Activated T-helper 1 cell treated with anti-CD3 and anti-CD28 coated beads, Interleukin-12 subunit alpha, Interleukin-12 subunit beta, Interleukin-2, Interleukin-4 antibody, amounts not matched to agents 30 ng/mL and 10 ng/mL and 1 ng/mL, durations not matched to agents 14 hours and 24 hours and 36 hours (primary cell): Measurements from ENCODE around the gene RHOH. TPM values are rescaled to one million over a fixed set of nuclear protein-coding genes. Genes with fewer than 3 reads are reported as not detected.

Experiments used
- DNase-seq: peaks from one replicate; pipeline ENCODE4 v3.0.0; 2021; ENCODE audit warnings: low spot score
- H3K27ac Mint-ChIP-seq: one replicate; pipeline ENCODE4 v1.8.0; 2021; ENCODE audit warnings: mild to moderate bottlenecking, mixed read lengths
- H3K27me3 Mint-ChIP-seq: one replicate; pipeline ENCODE4 v1.8.0; 2022; ENCODE audit warnings: mild to moderate bottlenecking, moderate library complexity, mixed read lengths; ENCODE audit not compliant: insufficient read depth
- H3K36me3 Mint-ChIP-seq: one replicate; pipeline ENCODE4 v1.8.0; 2021; ENCODE audit warnings: low read depth, mixed read lengths
- H3K4me1 Mint-ChIP-seq: one replicate; pipeline ENCODE4 v1.8.0; 2021; ENCODE audit warnings: low read depth, mixed read lengths
- H3K4me3 Mint-ChIP-seq: one replicate; pipeline ENCODE4 v1.8.0; 2021; ENCODE audit warnings: mild to moderate bottlenecking, moderate library complexity, mixed read lengths
- H3K9me3 Mint-ChIP-seq: one replicate; pipeline ENCODE4 v1.8.0; 2021; ENCODE audit warnings: mixed read lengths
- intact Hi-C: fragments of 100-400 bp; cut with micrococcal nuclease; formaldehyde crosslinking; loops from one replicate; pipeline ENCODE4 v1.15.1; 2024
- total RNA-seq: library from RNA; stranded (reverse); gene quantifications from 2 replicates; pipeline ENCODE4 v1.2.3, GENCODE V29; 2022

Gene RHOH
- total RNA-seq, 1 donor from 2014 or later, result 105 TPM

GRCh38 chr4:40232610-40233009, 35.8 kb downstream of the RHOH start:
- peak overlapping the region; percentile 11 for H3K4me3 Mint-ChIP-seq
- peaks cover 4% of the 10 kb centered on the region for H3K9me3 Mint-ChIP-seq
- H3K36me3 Mint-ChIP-seq, result peaks cover 46% of the 10 kb centered on the region
- intact Hi-C loops, result no loop called here
- no peak for DNase-seq
- peak overlapping the region; percentile 47 for H3K27ac Mint-ChIP-seq
- H3K27me3 Mint-ChIP-seq, result no peaks in the 10 kb centered on the region
- peaks cover 83% of the 10 kb centered on the region for H3K4me1 Mint-ChIP-seq

GRCh38 chr4:40233227-40233626, 36.4 kb downstream of the RHOH start:
- Mint-ChIP-seq H3K36me3 (peaks cover 51% of the 10 kb centered on the region), H3K27ac (no peak overlapping the region), H3K4me3 (no peak overlapping the region), H3K9me3 (peaks cover 4% of the 10 kb centered on the region), H3K27me3 (no peaks in the 10 kb centered on the region), H3K4me1 (peaks cover 83% of the 10 kb centered on the region)
- intact Hi-C loops, result no loop called here
- no peak for DNase-seq

DNA sequence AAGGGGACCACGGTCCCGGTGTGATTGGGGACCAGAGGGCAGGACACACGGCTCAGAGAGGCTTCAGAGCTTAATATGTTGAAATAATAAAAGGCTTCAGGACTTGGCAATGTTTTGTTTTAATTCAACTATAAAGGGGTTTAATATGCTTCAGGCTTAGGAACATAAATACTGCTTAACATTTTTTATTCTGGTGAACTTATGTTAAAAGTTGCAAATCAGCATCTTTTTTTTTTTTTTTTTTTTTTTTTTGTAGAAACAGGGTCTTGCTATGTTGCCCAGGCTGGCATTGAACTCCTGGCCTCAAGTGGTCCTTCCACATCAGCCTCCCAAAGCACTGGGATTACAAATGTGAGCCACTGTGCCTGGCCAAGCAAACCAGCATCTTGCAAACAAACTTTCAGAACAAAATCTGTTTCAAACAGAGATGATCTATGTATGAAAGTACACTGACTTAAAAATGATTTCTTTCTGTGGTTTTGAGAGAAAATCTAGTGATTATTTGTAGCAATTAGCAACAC, 37.7 kb downstream of the RHOH start:
- Mint-ChIP-seq H3K27ac (peak overlapping the region; percentile 83), H3K4me1 (peaks cover 83% of the 10 kb centered on the region), H3K9me3 (peaks cover 4% of the 10 kb centered on the region), H3K36me3 (peaks cover 56% of the 10 kb centered on the region), H3K27me3 (no peaks in the 10 kb centered on the region), H3K4me3 (peak overlapping the region; percentile 26)
- intact Hi-C loops, result no loop called here
- no peak for DNase-seq

- Mint-ChIP-seq H3K4me1 (peaks cover 83% of the 10 kb centered on the region), H3K27me3 (no peaks in the 10 kb centered on the region), H3K9me3 (no peaks in the 10 kb centered on the region), H3K4me3 (peak overlapping the region; percentile 83), H3K27ac (peak overlapping the region; percentile 92), H3K36me3 (peaks cover 64% of the 10 kb centered on the region)
- DNase-seq, result no peak
- intact Hi-C loops, result loop anchor here (2.0 kb wide), 1 partner anchor 17 kb away; no protein-coding TSS in a partner anchor
Observed at GRCh38 chr4:40238008-40238699, 41.3 kb downstream of the RHOH start.

DNA sequence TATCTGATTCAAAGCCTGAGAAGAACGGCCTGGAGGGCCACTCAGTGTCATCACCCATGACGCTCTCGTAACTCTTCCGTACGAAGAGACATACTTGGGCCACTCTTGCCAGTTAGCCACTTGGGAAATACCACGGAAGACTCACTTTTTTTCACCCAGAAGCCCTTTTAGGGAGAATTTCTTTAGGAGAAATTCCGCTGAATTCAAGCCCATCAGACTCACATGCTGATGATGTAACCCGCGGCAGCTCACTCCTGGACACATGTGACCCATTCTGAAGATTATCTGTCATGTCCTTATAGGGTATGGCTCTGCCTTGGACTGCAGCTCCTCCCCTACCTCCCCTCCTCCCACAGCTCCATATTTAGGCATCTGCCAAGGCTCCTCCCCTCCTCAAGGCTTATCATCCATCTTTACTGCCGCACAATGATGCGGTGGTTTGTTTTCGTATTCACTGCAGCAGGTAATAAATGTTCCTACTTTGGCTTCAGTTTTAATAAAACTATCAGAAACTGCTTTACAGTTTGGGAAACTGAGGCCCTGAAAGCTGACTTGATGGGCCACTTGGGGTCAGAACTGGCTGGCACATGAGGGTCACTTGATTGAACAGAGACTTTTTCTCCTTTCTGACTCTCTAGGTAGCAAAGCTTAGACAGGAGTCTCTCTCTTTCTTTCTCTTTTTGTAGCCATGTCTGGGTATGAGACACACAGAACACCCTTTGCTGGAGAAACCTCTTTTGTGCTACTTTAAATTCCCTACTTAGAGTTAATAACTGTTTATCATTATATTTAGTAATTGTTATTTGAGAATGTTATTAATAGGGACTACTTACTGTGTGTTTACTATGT, 42.1 kb downstream of the RHOH start:
- Mint-ChIP-seq H3K36me3 (peaks cover 70% of the 10 kb centered on the region), H3K4me3 (peak overlapping the region; percentile 83), H3K4me1 (peaks cover 90% of the 10 kb centered on the region), H3K27me3 (no peaks in the 10 kb centered on the region), H3K27ac (peak overlapping the region; percentile 92), H3K9me3 (no peaks in the 10 kb centered on the region)
- DNase-seq, result peak; percentile 72
- intact Hi-C loops, result loop anchor here (2.0 kb wide), 1 partner anchor 16 kb away; no protein-coding TSS in a partner anchor

GRCh38 chr4:40240040-40240653, 43.3 kb downstream of the RHOH start:
- Mint-ChIP-seq H3K4me1 (peaks cover 89% of the 10 kb centered on the region), H3K27me3 (no peaks in the 10 kb centered on the region), H3K4me3 (peak overlapping the region; percentile 74), H3K36me3 (peaks cover 67% of the 10 kb centered on the region), H3K9me3 (no peaks in the 10 kb centered on the region), H3K27ac (peak overlapping the region; percentile 92)
- intact Hi-C loops, result no loop called here
- DNase-seq, result no peak

GRCh38 chr4:40241026-40241425, 44.2 kb downstream of the RHOH start:
- H3K36me3 Mint-ChIP-seq, result peaks cover 72% of the 10 kb centered on the region
- H3K9me3 Mint-ChIP-seq, result no peaks in the 10 kb centered on the region
- intact Hi-C loops, result no loop called here
- H3K4me1 Mint-ChIP-seq, result peaks cover 93% of the 10 kb centered on the region
- H3K27ac Mint-ChIP-seq, result peak overlapping the region; percentile 95
- DNase-seq, result no peak
- H3K4me3 Mint-ChIP-seq, result peak overlapping the region; percentile 82
- H3K27me3 Mint-ChIP-seq, result no peaks in the 10 kb centered on the region

DNA sequence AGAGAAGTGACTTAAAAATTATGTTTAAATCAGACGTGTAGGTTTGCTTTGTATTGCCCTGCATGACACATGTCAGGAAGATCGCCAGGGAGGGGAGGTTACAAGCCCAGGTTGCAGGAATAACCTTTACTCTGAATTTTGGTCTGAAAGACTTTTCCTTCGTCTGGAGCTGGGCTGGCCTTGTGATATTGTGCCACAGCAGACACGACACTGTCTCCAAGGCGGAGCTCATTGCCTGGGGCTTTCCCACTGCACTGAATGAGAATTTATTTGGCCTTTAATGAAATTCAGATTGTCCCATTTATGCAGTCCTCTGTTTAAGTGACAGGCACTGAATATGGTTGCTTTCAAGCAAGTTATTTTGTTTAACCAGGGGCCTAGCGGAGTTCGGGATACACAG, 45.1 kb downstream of the RHOH start:
- Mint-ChIP-seq H3K4me3 (peak overlapping the region; percentile 82), H3K27me3 (no peaks in the 10 kb centered on the region), H3K9me3 (no peaks in the 10 kb centered on the region), H3K36me3 (peaks cover 75% of the 10 kb centered on the region), H3K4me1 (peaks cover 93% of the 10 kb centered on the region), H3K27ac (peak overlapping the region; percentile 95)
- intact Hi-C loops, result loop anchor here (1.0 to 2.0 kb wide), 6 partner anchors 9 to 67 kb away; no protein-coding TSS in a partner anchor
- no peak for DNase-seq

DNA sequence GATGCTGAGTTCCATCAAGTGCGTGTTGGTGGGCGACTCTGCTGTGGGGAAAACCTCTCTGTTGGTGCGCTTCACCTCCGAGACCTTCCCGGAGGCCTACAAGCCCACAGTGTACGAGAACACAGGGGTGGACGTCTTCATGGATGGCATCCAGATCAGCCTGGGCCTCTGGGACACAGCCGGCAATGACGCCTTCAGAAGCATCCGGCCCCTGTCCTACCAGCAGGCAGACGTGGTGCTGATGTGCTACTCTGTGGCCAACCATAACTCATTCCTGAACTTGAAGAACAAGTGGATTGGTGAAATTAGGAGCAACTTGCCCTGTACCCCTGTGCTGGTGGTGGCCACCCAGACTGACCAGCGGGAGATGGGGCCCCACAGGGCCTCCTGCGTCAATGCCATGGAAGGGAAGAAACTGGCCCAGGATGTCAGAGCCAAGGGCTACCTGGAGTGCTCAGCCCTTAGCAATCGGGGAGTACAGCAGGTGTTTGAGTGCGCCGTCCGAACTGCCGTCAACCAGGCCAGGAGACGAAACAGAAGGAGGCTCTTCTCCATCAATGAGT, 46.6 kb downstream of the RHOH start:
- intact Hi-C loops, result loop anchor here (2.0 kb wide), 1 partner anchor 45 kb away; no protein-coding TSS in a partner anchor

GRCh38 chr4:40244606-40245005, 47.8 kb downstream of the RHOH start:
- Mint-ChIP-seq H3K9me3 (no peaks in the 10 kb centered on the region), H3K4me1 (peaks cover 83% of the 10 kb centered on the region), H3K4me3 (peak overlapping the region; percentile 79), H3K27me3 (no peaks in the 10 kb centered on the region), H3K27ac (peak overlapping the region; percentile 94), H3K36me3 (peaks cover 72% of the 10 kb centered on the region)
- DNase-seq, result no peak
- intact Hi-C loops, result no loop called here

More for the DNA sequence above, 46.6 kb downstream of the RHOH start:
- DNase-seq, result no peak
- H3K27ac Mint-ChIP-seq, result peak overlapping the region; percentile 95
- H3K4me1 Mint-ChIP-seq, result peaks cover 87% of the 10 kb centered on the region
- H3K4me3 Mint-ChIP-seq, result peak overlapping the region; percentile 82
- peaks cover 72% of the 10 kb centered on the region for H3K36me3 Mint-ChIP-seq
- H3K27me3 Mint-ChIP-seq, result no peaks in the 10 kb centered on the region
- no peaks in the 10 kb centered on the region for H3K9me3 Mint-ChIP-seq

- Mint-ChIP-seq H3K4me3 (peak overlapping the region; percentile 79), H3K4me1 (peaks cover 80% of the 10 kb centered on the region), H3K27me3 (no peaks in the 10 kb centered on the region), H3K27ac (peak overlapping the region; percentile 94), H3K9me3 (no peaks in the 10 kb centered on the region), H3K36me3 (peaks cover 66% of the 10 kb centered on the region)
- DNase-seq, result no peak
- intact Hi-C loops, result no loop called here
Observed at GRCh38 chr4:40245550-40245949, 48.7 kb downstream of the RHOH start.
